ENCODE measurements around the gene L3MBTL3.

DNA sequence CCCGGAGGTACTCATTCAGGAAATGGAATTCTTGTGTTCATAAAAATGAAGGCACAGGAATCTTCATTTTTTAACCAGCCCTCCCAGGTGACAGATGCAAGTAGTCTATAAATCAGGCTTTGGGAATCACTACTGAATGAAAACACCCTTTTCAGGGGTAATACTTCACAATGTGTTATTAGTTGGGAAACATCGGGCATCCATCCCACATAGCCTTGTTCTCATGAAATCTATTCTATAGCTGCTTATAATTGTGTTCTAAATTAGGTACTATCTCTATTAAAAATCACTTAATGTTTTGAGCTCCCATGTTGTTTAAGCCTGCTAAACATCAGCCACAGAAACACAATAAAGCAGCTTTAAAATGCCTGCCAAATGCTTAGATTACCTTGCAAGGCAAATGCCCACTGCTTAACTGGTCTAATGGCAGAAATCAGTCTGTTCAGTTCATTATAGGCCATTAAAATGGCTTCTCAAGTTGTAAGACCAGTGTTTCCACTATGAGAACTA, 94.9 kb downstream of the L3MBTL3 start:
- TF ChIP-seq POLR2AphosphoS5 (IDR thresholded peaks at IDR 0.05) (no peak), POLR2A (IDR thresholded peaks at IDR 0.05; ENCODE audit: low read depth) (no peak), EP300 (IDR thresholded peaks at IDR 0.05) (no peak)
- TF ChIP-seq, protein P1, sequence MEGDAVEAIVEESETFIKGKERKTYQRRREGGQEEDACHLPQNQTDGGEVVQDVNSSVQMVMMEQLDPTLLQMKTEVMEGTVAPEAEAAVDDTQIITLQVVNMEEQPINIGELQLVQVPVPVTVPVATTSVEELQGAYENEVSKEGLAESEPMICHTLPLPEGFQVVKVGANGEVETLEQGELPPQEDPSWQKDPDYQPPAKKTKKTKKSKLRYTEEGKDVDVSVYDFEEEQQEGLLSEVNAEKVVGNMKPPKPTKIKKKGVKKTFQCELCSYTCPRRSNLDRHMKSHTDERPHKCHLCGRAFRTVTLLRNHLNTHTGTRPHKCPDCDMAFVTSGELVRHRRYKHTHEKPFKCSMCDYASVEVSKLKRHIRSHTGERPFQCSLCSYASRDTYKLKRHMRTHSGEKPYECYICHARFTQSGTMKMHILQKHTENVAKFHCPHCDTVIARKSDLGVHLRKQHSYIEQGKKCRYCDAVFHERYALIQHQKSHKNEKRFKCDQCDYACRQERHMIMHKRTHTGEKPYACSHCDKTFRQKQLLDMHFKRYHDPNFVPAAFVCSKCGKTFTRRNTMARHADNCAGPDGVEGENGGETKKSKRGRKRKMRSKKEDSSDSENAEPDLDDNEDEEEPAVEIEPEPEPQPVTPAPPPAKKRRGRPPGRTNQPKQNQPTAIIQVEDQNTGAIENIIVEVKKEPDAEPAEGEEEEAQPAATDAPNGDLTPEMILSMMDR (IDR thresholded peaks at IDR 0.05): no peak

Measured in esophagus muscularis mucosa (tissue), 4 donors.